GM21390 (cell line): ENCODE measurements around the gene KRT79.

ENCODE experiments used
- ATAC-seq: cut with Tn5 transposase; IDR thresholded peaks from one replicate; pipeline ENCODE4 v1.9.1; 2021; ENCODE audit not compliant: unreplicated experiment

Gene KRT79

DNA sequence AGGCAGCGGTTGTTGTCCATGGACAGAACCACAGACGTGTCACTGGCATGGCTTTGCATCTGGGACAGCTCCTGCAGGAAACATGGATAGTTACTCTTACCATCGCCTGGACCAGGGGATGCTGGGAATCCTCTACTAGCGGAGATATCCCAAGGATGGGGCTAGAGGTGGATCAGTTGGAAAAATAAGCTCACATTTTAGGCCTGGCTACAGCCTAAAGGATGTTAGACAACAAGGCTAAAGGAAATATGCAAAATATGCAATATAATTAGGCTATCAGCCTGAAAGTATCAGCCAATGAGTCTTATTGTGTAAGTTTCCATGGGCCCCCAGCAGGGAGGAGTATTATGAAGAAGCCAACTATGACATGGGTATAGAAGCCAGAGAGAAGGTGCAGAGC, 61.9 kb downstream of the KRT79 start:
- no peak for ATAC-seq

DNA sequence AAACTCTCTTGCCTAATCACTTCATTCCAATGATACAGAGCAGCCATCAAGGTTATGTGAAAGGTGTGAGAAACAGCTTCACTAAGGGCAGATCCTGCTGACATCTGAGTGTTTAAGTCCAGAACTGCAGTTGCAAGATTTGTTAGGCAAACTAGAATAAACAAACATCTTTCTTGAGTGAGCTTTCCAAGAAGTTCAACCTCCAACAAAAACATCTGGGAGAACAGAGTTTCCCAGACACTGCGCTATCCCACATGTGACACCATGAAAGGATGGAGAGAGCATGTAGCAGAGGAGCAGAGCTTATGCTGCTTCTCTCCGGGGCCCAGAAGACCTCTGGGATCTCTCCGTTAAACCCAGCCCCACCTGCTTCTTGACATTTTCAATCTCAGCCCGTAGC, 62.6 kb downstream of the KRT79 start:
- ATAC-seq: no peak
